Measurements from ENCODE around the gene SLC14A1. TPM values are rescaled to one million over a fixed set of nuclear protein-coding genes. Genes with fewer than 3 reads are reported as not detected.
A peak's percentile ranks its signal among the peaks of the same experiment; 100 is the strongest.

Gene SLC14A1
- total RNA-seq, 1 donor from 2014 or later = 0.10 TPM

DNA sequence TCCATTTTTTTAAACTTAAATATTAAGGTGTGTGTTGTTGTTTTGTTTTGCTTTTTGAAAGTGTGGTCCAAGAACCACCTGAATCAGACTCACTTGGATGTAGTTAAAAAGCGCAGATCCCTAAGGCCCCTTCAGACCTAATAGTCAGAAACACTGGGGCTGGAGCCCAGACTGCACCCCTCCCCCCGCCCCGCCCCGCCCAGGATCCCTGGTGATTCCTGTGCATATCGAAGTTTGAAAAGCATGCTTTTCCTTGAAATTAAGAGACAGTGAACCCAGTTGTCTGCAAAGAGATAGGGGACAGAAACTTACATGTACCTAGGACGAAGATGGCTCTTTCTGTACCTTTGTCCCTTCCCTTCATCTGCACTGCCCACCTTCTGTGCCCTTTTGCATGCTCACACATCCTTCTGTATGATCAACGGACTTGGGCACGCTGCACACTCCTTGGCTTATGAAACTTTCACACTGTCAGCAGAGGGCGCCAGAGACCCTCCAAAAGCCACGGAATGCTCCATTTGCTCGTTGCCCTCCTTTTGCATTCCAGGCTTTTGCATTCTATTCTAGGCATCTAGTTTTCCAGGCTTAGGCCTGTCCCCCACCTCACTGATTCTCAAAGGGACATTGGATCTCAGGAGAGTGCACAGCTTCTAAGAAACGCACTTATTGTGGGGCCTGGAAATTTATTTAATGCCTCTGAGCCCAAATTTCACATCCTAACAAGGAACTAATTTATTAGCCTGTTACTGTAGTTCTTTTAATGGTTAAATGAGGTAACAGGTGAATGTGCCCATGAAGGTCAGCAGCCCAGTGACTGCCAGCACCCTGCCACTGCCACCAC, 32.8 kb upstream of the SLC14A1 start:
- intact Hi-C loops (cut with micrococcal nuclease) = loop anchor here (1.0 to 2.0 kb wide), 6 partner anchors 26 to 382 kb away; no protein-coding TSS in a partner anchor
- H3K4me3 Mint-ChIP-seq = no peak overlapping the region

GRCh38 chr18:45691816-45692179, 32.2 kb upstream of the SLC14A1 start:
- no peaks in the 10 kb centered on the region for H3K36me3 Mint-ChIP-seq (ENCODE audit: low read depth)
- no peak for DNase-seq (ENCODE audit: low spot score)
- peaks cover 4% of the 10 kb centered on the region for H3K9me3 Mint-ChIP-seq
- H3K4me3 Mint-ChIP-seq = no peak overlapping the region
- peaks cover 47% of the 10 kb centered on the region for H3K27me3 Mint-ChIP-seq (ENCODE audit: insufficient read depth)
- intact Hi-C loops (cut with micrococcal nuclease) = loop anchor here (1.0 to 2.0 kb wide), 6 partner anchors 26 to 382 kb away; no protein-coding TSS in a partner anchor
- H3K27ac Mint-ChIP-seq = no peak overlapping the region
- H3K4me1 Mint-ChIP-seq (ENCODE audit: low read depth) = peaks cover 25% of the 10 kb centered on the region

More for the DNA sequence above, 32.8 kb upstream of the SLC14A1 start:
- H3K36me3 Mint-ChIP-seq (ENCODE audit: low read depth) = no peaks in the 10 kb centered on the region
- peaks cover 44% of the 10 kb centered on the region for H3K27me3 Mint-ChIP-seq (ENCODE audit: insufficient read depth)
- peaks cover 4% of the 10 kb centered on the region for H3K9me3 Mint-ChIP-seq
- H3K27ac Mint-ChIP-seq = no peak overlapping the region
- DNase-seq (ENCODE audit: low spot score) = peak; percentile 55
- peaks cover 31% of the 10 kb centered on the region for H3K4me1 Mint-ChIP-seq (ENCODE audit: low read depth)

DNA sequence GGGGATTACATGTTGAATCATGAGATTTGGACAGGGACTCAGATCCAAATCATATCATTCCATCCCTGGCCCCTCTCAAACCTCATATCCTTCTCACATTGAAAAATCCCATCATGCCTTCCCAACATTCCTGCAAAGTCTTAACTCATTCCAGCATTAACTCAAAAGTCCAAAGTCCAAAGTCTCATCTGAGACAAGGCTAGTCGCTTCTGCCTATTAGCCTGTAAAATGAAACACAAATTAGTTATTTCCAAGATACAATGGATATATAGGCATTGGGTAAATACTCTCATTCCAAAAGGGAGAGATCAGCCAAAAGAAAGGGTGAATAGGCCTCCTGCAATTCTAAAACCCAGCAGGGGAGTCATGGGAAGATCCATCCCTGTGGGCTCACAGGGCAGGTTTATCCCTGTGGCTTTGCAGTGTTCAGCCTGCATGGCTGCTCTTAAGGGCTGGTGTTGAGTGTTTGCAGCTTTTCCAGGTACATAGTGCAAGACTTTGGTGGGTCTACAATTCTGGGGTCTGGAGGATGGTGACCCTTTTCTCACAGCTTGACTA, 21.2 kb upstream of the SLC14A1 start:
- intact Hi-C loops (cut with micrococcal nuclease) = no loop called here
- Mint-ChIP-seq H3K4me1 (ENCODE audit: low read depth) (no peaks in the 10 kb centered on the region), H3K36me3 (ENCODE audit: low read depth) (no peaks in the 10 kb centered on the region), H3K27ac (no peak overlapping the region), H3K27me3 (ENCODE audit: insufficient read depth) (peaks cover 14% of the 10 kb centered on the region), H3K9me3 (peaks cover 39% of the 10 kb centered on the region), H3K4me3 (no peak overlapping the region)
- DNase-seq (ENCODE audit: low spot score) = no peak

GRCh38 chr18:45708831-45709230, 15.2 kb upstream of the SLC14A1 start:
- Mint-ChIP-seq H3K36me3 (ENCODE audit: low read depth) (no peaks in the 10 kb centered on the region), H3K27me3 (ENCODE audit: insufficient read depth) (peaks cover 4% of the 10 kb centered on the region), H3K9me3 (peaks cover 37% of the 10 kb centered on the region), H3K27ac (no peak overlapping the region), H3K4me1 (ENCODE audit: low read depth) (no peaks in the 10 kb centered on the region), H3K4me3 (no peak overlapping the region)
- no peak for DNase-seq (ENCODE audit: low spot score)
- intact Hi-C loops (cut with micrococcal nuclease) = no loop called here

GRCh38 chr18:45712061-45712460, 11.9 kb upstream of the SLC14A1 start:
- no peak overlapping the region for H3K27ac Mint-ChIP-seq
- H3K27me3 Mint-ChIP-seq (ENCODE audit: insufficient read depth) = peaks cover 10% of the 10 kb centered on the region
- no peak overlapping the region for H3K4me3 Mint-ChIP-seq
- no peaks in the 10 kb centered on the region for H3K36me3 Mint-ChIP-seq (ENCODE audit: low read depth)
- no peak for DNase-seq (ENCODE audit: low spot score)
- intact Hi-C loops (cut with micrococcal nuclease) = no loop called here
- H3K4me1 Mint-ChIP-seq (ENCODE audit: low read depth) = no peaks in the 10 kb centered on the region
- peaks cover 23% of the 10 kb centered on the region for H3K9me3 Mint-ChIP-seq

- Mint-ChIP-seq H3K27ac (no peak overlapping the region), H3K9me3 (peaks cover 16% of the 10 kb centered on the region), H3K27me3 (ENCODE audit: insufficient read depth) (peaks cover 12% of the 10 kb centered on the region), H3K4me1 (ENCODE audit: low read depth) (no peaks in the 10 kb centered on the region), H3K4me3 (no peak overlapping the region), H3K36me3 (ENCODE audit: low read depth) (no peaks in the 10 kb centered on the region)
- intact Hi-C loops (cut with micrococcal nuclease) = no loop called here
- no peak for DNase-seq (ENCODE audit: low spot score)
These were observed 10.7 kb upstream of the SLC14A1 start for GRCh38 chr18:45713239-45713638.

- Mint-ChIP-seq H3K36me3 (ENCODE audit: low read depth) (no peaks in the 10 kb centered on the region), H3K4me3 (no peak overlapping the region), H3K27ac (no peak overlapping the region), H3K4me1 (ENCODE audit: low read depth) (no peaks in the 10 kb centered on the region), H3K9me3 (peaks cover 4% of the 10 kb centered on the region), H3K27me3 (ENCODE audit: insufficient read depth) (peaks cover 18% of the 10 kb centered on the region)
- DNase-seq (ENCODE audit: low spot score) = no peak
- intact Hi-C loops (cut with micrococcal nuclease) = no loop called here
These were observed 8.7 kb upstream of the SLC14A1 start for GRCh38 chr18:45715212-45715780.

- H3K4me1 Mint-ChIP-seq (ENCODE audit: low read depth) = no peaks in the 10 kb centered on the region
- peaks cover 28% of the 10 kb centered on the region for H3K27me3 Mint-ChIP-seq (ENCODE audit: insufficient read depth)
- intact Hi-C loops (cut with micrococcal nuclease) = no loop called here
- H3K27ac Mint-ChIP-seq = no peak overlapping the region
- H3K4me3 Mint-ChIP-seq = no peak overlapping the region
- no peak for DNase-seq (ENCODE audit: low spot score)
- H3K36me3 Mint-ChIP-seq (ENCODE audit: low read depth) = no peaks in the 10 kb centered on the region
- no peaks in the 10 kb centered on the region for H3K9me3 Mint-ChIP-seq
These were observed 4.9 kb upstream of the SLC14A1 start for GRCh38 chr18:45719106-45719505.

- H3K27me3 Mint-ChIP-seq (ENCODE audit: insufficient read depth) = peaks cover 21% of the 10 kb centered on the region
- peak; percentile 54 for DNase-seq (ENCODE audit: low spot score)
- no peaks in the 10 kb centered on the region for H3K36me3 Mint-ChIP-seq (ENCODE audit: low read depth)
- H3K27ac Mint-ChIP-seq = no peak overlapping the region
- no peak overlapping the region for H3K4me3 Mint-ChIP-seq
- intact Hi-C loops (cut with micrococcal nuclease) = loop anchor here (1.0 to 10.0 kb wide), 7 partner anchors 32 to 352 kb away; partner anchors contain the start of gene PSTPIP2
- H3K9me3 Mint-ChIP-seq = no peaks in the 10 kb centered on the region
- H3K4me1 Mint-ChIP-seq (ENCODE audit: low read depth) = no peaks in the 10 kb centered on the region
These were observed 1.1 kb upstream of the SLC14A1 start for GRCh38 chr18:45722899-45723298.

- Mint-ChIP-seq H3K4me3 (no peak overlapping the region), H3K9me3 (no peaks in the 10 kb centered on the region), H3K36me3 (ENCODE audit: low read depth) (no peaks in the 10 kb centered on the region), H3K4me1 (ENCODE audit: low read depth) (no peaks in the 10 kb centered on the region), H3K27ac (no peak overlapping the region), H3K27me3 (ENCODE audit: insufficient read depth) (peaks cover 17% of the 10 kb centered on the region)
- no peak for DNase-seq (ENCODE audit: low spot score)
- intact Hi-C loops (cut with micrococcal nuclease) = loop anchor here (10.0 kb wide), 1 partner anchor 350 kb away; the partner anchor contains the start of gene PSTPIP2
These were observed 620 bp downstream of the SLC14A1 start for GRCh38 chr18:45724601-45725000.

GRCh38 chr18:45725336-45725735, 1.4 kb downstream of the SLC14A1 start:
- no peak overlapping the region for H3K27ac Mint-ChIP-seq
- no peaks in the 10 kb centered on the region for H3K9me3 Mint-ChIP-seq
- H3K36me3 Mint-ChIP-seq (ENCODE audit: low read depth) = no peaks in the 10 kb centered on the region
- DNase-seq (ENCODE audit: low spot score) = no peak
- H3K4me3 Mint-ChIP-seq = no peak overlapping the region
- peaks cover 19% of the 10 kb centered on the region for H3K27me3 Mint-ChIP-seq (ENCODE audit: insufficient read depth)
- intact Hi-C loops (cut with micrococcal nuclease) = loop anchor here (10.0 kb wide), 1 partner anchor 349 kb away; the partner anchor contains the start of gene PSTPIP2
- H3K4me1 Mint-ChIP-seq (ENCODE audit: low read depth) = no peaks in the 10 kb centered on the region

DNA sequence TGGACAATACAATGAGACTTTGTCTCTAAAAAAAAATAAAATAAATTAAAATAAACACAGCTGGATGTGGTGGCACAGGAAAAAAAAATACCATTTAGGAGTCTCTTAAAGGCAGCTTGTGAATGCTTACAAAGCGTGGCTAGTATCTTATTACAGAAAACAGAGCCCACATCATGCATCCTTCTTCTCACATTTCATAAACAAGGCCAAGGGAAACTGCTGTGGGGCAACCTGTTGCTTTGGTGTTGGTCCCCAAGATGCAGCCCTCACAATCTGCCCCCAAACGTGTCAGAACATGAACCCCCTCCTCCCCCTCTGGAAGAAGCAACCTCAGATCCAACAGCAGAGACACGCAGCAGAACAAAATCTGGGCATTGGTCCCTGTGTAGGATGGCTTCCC, 2.6 kb downstream of the SLC14A1 start:
- Mint-ChIP-seq H3K9me3 (no peaks in the 10 kb centered on the region), H3K27me3 (ENCODE audit: insufficient read depth) (peaks cover 12% of the 10 kb centered on the region), H3K36me3 (ENCODE audit: low read depth) (no peaks in the 10 kb centered on the region)

GRCh38 chr18:45727068-45727467, 3.1 kb downstream of the SLC14A1 start:
- DNase-seq (ENCODE audit: low spot score) = no peak
- Mint-ChIP-seq H3K4me1 (ENCODE audit: low read depth) (no peaks in the 10 kb centered on the region), H3K36me3 (ENCODE audit: low read depth) (no peaks in the 10 kb centered on the region), H3K27me3 (ENCODE audit: insufficient read depth) (peaks cover 10% of the 10 kb centered on the region), H3K27ac (no peak overlapping the region), H3K4me3 (no peak overlapping the region), H3K9me3 (no peaks in the 10 kb centered on the region)
- intact Hi-C loops (cut with micrococcal nuclease) = loop anchor here (10.0 kb wide), 1 partner anchor 348 kb away; the partner anchor contains the start of gene PSTPIP2

More for the DNA sequence above, 2.6 kb downstream of the SLC14A1 start:
- H3K4me3 Mint-ChIP-seq = no peak overlapping the region
- intact Hi-C loops (cut with micrococcal nuclease) = loop anchor here (10.0 kb wide), 1 partner anchor 348 kb away; the partner anchor contains the start of gene PSTPIP2
- DNase-seq (ENCODE audit: low spot score) = no peak
- no peak overlapping the region for H3K27ac Mint-ChIP-seq
- H3K4me1 Mint-ChIP-seq (ENCODE audit: low read depth) = no peaks in the 10 kb centered on the region

All from activated T-helper 1 cell treated with anti-CD3 and anti-CD28 coated beads, Interleukin-12 subunit alpha, Interleukin-12 subunit beta, Interleukin-2, Interleukin-4 antibody, amounts not matched to agents 30 ng/mL and 10 ng/mL and 1 ng/mL, durations not matched to agents 14 hours and 24 hours and 36 hours (primary cell).